Measurements from ENCODE around the gene ARHGAP23.

The ARHGAP23 gene

DNA sequence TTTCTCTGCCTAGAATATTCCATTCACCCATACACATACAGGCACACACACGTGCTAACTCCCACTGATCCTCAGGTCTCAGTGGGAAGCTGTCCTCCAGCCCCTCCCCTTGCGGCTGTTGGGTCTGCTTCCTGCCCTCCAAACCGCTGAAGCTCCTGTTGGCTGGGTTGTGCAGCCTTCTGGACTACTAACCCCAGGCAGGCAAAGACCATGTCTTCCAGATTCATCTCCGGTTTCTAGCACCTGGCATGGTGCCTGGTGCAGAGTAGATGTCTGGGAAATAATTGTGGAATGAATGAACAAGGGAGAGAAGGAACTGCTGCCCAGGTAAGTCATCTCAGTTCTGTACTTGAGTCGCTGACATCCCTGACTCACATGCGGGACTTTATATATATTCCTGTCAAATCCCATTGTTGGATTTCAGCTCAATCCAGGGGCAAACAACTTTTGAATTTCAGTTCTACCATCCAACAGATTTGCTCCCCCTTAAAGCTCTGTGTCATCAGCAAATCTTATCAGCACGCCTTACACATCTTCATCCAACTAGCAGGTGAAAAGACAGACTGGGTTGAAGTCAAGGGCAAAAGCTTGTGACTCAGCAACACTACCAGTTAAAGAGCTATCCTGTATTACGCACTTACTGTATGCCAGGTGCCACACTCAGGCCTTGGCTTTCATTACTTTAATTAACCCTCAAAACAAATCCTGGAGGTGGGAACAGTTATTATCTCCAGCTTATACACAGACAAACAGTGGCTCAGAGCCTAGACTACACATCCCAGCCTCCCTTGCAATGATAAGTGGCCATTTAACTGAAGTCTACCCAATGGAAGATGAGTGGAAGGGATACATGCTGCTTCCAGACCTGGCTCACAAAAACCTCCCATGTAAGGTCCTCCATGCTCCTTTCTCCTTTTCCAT lies 126.4 kb downstream of the ARHGAP23 start:
- no peak for DNase-seq

DNA sequence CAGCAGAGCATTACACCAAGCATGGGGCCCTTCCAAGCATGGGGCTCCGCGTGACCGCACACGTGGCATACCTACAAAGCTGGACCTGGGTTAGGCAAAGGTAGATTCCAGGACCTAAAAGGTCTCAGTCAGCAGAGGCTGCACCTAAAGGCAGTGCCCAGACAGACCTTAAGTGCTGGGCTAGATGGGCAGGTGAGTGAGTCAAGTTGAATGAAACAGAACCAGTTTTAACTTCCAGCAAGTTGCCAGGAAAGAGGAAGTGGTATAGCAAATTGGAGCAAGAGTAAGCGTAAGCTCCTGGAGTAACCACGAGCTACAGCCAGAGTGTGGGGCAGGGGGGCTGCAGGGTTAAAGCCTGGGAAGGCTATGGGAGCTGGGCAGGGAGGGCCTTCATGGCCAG lies 128.0 kb downstream of the ARHGAP23 start:
- no peak for DNase-seq

DNA sequence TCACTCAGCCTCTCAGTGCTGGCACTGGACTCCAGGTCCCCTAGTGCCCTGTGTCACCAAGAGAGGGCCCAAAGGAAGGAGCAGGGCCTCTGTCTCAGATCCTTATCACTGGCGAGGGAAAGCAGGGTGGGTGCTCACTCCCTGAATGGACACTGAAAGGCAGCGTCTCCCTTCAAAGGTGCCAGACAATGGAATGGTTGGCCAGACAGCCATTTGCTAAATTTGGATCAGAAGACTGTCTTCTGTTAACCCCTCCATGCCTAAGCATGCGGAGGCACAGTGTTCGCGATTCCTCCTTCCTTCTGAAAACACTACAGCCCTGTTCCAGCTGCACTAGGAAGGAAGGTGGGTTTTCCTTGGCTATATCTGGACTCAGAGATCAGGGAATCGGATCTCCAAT lies 129.1 kb downstream of the ARHGAP23 start:
- DNase-seq: no peak

DNA sequence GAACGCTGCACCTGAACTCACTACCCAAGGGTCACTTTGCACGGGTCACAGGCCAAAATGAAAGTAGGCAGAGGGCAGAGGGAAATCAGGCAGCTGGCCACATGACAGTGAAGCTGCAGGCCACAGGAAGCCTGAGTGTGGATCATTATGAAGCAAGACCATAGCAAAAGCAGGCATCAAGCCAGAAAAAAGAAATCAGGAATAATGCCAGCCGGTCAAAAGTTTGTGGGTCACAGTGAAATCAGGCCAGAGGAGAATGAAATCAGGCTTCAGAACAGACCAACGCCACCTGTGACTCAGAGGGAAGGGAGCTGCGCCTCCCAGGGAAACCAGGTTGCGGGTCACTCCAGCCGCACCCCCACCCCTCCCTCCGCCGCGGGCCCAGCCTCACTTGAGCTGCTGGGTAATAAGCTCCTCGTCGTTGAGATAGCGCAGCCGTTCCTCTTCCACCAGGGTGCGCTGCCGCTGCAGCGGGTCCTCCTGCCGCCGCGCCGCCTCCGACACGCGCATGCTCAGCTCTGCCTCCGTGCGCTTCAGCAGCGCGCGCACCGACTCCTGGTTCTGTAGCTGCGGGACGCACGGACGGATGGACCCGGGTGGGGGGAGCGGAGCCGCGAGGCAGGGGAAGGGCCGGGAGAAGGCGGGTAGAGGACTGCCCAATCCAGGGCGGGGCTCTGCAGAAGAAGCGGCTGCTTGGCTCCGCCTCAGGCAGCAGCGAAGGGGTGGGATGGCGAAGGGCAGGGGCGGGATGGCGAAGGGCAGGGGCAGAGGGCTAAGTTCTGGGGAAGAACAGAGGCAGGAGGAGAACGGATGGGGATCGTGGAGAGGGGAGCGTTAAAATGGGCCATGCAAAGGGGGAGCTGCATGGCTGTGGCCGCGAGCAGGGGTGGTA lies 129.8 kb downstream of the ARHGAP23 start:
- peak; percentile 91 for DNase-seq

DNA sequence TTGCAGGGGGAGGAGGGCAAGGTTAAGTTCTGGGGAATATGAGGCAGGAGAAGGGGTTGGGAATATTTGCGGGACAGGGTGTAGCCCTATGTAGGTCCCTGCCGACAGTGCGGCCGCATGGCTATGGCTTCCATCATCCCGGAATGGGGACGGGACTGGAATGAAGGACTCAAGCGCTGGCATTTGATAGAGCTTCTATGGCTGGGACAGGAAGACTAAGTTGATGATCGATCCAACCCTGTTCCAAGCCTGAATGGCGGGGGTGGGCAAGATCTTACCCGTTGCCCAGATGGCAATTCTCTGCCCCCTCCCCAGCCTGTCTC lies 130.4 kb downstream of the ARHGAP23 start:
- DNase-seq: no peak

DNA sequence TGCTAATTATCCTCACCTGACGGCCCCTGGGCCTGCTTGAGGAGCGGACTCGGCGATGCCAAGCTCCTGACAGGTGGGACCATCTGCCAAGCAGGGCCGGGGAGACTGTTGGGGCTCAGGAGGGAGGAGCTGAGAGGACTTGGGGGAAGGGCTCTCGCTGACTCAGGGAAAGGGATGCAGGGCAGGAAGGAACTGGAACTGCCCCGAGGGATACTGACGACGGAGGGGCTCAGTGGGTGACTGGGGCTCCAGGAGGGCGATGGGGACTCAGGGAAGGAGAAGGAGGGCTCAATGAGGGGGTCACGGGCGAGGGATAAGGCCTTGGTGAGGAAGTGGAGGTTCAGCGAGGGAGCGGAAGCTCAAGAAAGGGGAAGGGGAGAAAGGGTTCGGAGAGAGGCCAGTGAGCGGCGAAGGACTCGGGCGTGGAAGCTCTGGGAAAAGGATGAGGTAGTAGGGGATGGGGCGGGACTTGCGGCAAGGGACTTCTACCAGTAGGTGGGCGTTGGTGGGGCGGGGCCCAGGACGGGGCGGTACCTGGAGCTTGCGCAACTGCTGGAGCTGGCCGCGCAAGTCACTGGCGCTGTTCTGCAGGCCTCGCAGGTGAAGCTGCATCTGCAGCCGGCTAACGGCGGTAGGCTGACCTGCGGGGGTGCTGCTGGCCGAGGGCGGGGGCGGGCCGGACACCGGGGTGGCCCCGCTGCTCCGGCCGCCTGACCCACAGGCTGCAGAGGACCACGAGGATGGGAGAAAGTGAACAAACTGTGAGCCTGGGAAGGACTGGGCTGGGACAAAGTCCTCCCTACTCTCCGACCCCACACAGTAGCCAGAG lies 131.0 kb downstream of the ARHGAP23 start:
- peak; percentile 39 for DNase-seq

DNA sequence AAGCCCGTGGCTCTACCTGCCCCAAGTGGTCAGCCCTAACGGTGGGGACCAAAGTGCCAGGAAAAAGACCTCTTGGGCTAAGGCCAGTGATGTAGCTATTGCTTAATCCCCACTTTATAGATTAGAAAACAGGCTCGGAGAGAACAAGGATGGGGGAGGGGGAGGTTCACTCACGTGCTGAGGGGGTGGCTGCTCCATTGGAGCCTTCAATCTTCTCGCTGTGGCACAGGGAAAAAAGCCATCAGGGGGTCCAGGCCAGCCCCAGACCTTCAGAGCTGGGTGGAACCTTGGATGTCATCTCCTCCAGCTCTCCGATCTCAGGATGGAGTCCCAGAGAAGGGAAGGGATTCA lies 131.6 kb downstream of the ARHGAP23 start:
- DNase-seq: no peak

DNA sequence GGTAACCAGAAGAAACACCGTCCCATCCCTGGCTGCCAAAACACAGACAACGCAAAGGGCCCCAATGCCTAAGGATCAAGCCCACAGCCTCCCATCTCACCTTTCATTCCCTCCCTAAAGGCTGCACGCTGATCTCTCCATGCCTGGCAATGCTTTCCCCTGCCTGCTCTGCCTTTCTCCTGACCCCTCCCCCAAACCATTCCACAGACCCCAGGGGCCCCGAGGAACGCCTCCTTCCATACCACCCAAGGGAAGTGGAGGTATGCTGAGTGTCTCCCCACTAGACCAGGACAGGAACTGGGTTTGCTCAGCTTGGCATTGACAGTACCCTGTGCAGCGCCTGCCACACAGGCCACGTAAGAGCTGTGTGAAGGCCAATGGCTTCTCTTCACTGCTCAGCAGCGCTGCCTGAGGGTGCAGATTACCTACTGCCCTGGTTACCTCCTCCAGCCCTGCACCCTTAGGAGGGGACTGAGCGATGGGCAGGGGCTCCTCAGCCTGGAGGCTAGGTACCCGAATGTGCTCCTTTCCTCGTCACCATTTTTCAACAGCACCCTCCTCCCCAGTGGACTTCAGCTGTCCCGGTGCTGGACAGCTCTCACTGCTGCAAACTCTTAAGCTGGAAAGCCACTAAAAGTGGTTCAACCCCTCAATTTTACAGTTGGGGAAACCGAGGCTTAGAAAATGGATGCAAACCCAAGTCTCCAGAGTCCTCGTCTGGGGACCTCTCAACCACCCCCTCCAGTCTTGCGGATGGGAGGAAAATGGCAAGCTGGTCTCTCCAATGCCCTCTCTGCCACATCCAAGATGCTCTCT lies 132.4 kb downstream of the ARHGAP23 start:
- no peak for DNase-seq

DNA sequence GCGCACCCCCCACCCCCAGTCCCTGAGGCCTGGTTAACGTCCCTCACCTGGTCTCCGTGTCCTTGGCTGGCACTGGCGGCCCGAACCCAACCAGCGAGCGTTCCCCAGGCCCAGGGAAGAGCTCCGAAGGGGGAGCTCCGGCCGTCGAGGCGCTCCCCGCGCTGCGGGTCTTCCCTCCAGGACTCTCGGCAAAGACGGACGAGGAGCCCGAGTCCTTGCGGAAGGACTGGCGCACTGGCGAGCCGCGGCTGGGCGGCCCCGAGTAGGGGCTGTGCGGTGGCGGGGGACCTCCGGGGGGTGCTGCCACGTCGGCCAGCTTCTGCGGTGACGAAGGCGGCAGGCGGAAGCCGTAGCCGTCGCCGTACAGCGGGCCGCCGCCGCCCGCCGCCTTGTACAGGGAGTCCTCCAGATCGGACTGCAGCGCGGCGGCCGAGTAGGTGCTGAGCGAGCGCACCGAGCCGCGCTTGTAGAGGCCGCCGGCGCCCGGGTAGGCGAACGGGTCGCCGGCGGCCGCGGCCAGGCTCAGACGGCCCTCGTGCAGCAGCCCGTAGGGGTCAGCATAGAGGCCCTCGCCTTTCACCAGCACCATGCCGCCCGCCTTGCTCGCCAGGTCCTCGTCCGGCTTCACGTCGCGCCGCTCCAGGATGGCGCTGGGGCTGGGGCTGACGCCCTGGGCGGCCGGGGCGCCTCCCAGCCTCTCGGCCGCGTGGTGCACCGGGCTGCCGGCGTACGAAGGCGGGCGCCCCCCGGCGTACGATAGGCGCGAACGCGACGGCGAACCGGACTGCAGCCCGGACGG lies 133.4 kb downstream of the ARHGAP23 start:
- no peak for DNase-seq

Measured in HCEC 1CT (cell line).